ENCODE results near the gene POLR2A. TPM values are rescaled to one million over a fixed set of nuclear protein-coding genes. Genes with fewer than 3 reads are reported as not detected.
"Not testable (repeated sequence)": the region's sequence is repeated elsewhere in the genome, so short reads cannot be mapped to it uniquely, and the experiment has no call there.

Gene POLR2A
- total and polyA plus RNA-seq, 2 donors (not counting 3 experiments of a cell fraction or from before 2014, with no cell fraction given): 45.9 to 145 TPM

DNA sequence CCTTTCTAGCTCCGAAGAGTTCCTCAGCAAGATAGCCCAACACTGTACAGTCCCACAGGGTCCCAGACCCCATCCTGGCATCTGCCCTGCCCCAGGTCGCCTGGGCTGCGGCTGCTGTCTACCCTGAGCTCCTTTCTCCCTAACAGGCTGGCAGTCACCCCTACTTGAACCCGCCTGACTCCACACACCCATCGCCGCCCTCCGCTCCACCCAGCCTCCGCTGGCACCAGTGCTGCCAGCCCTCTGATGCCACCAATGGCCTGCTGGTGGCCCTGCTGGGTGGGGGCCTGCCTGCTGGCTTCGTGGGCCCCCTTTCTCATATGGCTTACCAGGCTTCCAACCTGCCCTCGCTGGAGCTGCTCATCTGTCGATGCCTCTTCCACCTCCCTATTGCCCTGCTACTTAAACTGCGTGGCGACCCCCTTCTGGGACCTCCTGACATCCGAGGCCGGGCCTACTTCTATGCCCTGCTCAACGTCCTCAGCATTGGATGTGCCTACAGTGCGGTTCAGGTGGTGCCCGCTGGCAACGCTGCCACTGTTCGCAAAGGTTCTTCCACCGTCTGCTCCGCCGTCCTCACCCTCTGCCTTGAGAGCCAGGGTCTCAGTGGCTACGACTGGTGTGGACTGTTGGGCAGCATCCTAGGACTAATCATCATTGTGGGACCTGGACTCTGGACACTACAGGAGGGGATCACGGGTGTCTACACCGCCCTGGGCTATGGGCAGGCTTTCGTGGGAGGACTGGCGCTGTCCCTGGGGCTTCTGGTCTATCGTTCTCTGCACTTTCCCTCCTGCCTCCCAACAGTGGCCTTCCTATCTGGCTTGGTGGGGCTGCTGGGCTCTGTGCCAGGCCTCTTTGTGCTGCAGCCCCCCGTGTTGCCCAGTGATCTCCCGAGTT lies 2.1 kb upstream of the POLR2A start:
- H3K4me2 ChIP-seq (ENCODE audit: insufficient read depth, low read length); H4K20me1 ChIP-seq (replicated peaks; ENCODE audit: control insufficient read depth, extremely low read depth, insufficient read depth, low read length); H3K9me3 ChIP-seq (replicated peaks; ENCODE audit: control insufficient read depth, insufficient read depth, low read length); FAIRE-seq; CTCF ChIA-PET; H3K36me3 ChIP-seq (ENCODE audit: control insufficient read depth in 2 of 2, extremely low read depth in 1 of 2, insufficient read depth in 2 of 2, low read length in 2 of 2); DNase-seq (ENCODE audit: low read depth, low spot score); dilution Hi-C loops (cut with MboI; ENCODE audit: extremely low pct_ligation_motif_present, low sequenced_read_pairs); H2AFZ ChIP-seq (ENCODE audit: low read depth, low read length); H3K27ac ChIP-seq (ENCODE audit: insufficient read depth, low read depth, low read length); BruUV-seq (replicated peaks); H3K9ac ChIP-seq (replicated peaks; ENCODE audit: extremely low read depth, insufficient read depth, low read length); H3K9me1 ChIP-seq (replicated peaks; ENCODE audit: control insufficient read depth, extremely low read depth, insufficient read depth, low read length); H3K4me3 ChIP-seq (replicated peaks in 1 of 3; ENCODE audit: insufficient read depth in 1 of 3, low read depth in 1 of 3, low read length in 3 of 3); POLR2A ChIA-PET; H3K27me3 ChIP-seq (ENCODE audit: control insufficient read depth in 2 of 2, insufficient read depth in 2 of 2, low read length in 2 of 2): not testable (repeated sequence)
- intact Hi-C loops (cut with micrococcal nuclease): loop anchor here (10.0 kb wide), 1 partner anchor 203 kb away; the partner anchor contains the start of genes TP53 and WRAP53
- peaks cover 35% of the 10 kb centered on the region for H3K4me1 ChIP-seq (ENCODE audit: control insufficient read depth, extremely low read depth, insufficient read depth, low read length)
- peaks cover 44% of the 10 kb centered on the region for H3K79me2 ChIP-seq (ENCODE audit: control insufficient read depth, insufficient read depth, low read length)

DNA sequence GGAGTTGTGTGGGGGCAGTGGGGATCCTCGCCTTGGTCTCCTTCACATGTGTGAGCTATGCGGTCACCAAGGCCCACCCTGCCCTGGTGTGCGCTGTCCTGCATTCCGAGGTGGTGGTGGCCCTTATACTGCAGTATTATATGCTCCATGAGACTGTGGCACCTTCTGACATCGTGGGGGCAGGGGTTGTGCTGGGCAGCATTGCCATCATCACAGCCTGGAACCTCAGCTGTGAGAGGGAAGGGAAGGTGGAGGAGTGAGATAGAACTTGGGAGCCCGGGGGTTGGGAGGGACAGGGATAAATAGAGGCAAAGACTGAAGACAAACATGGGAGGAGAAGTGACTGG lies 1.5 kb upstream of the POLR2A start:
- H3K9me1 ChIP-seq (replicated peaks; ENCODE audit: control insufficient read depth, extremely low read depth, insufficient read depth, low read length); H3K36me3 ChIP-seq (ENCODE audit: control insufficient read depth in 2 of 2, extremely low read depth in 1 of 2, insufficient read depth in 2 of 2, low read length in 2 of 2); H3K9ac ChIP-seq (replicated peaks; ENCODE audit: extremely low read depth, insufficient read depth, low read length); H3K27me3 ChIP-seq (ENCODE audit: control insufficient read depth in 2 of 2, insufficient read depth in 2 of 2, low read length in 2 of 2); H3K4me2 ChIP-seq (ENCODE audit: insufficient read depth, low read length); BruUV-seq (replicated peaks); H3K9me3 ChIP-seq (replicated peaks; ENCODE audit: control insufficient read depth, insufficient read depth, low read length); H2AFZ ChIP-seq (ENCODE audit: low read depth, low read length); DNase-seq (ENCODE audit: low read depth, low spot score); CTCF ChIA-PET; POLR2A ChIA-PET; H3K4me3 ChIP-seq (replicated peaks in 1 of 3; ENCODE audit: insufficient read depth in 1 of 3, low read depth in 1 of 3, low read length in 3 of 3); H3K27ac ChIP-seq (ENCODE audit: insufficient read depth, low read depth, low read length); dilution Hi-C loops (cut with MboI; ENCODE audit: extremely low pct_ligation_motif_present, low sequenced_read_pairs); H4K20me1 ChIP-seq (replicated peaks; ENCODE audit: control insufficient read depth, extremely low read depth, insufficient read depth, low read length); FAIRE-seq: not testable (repeated sequence)
- peaks cover 44% of the 10 kb centered on the region for H3K79me2 ChIP-seq (ENCODE audit: control insufficient read depth, insufficient read depth, low read length)
- intact Hi-C loops (cut with micrococcal nuclease): loop anchor here (10.0 kb wide), 1 partner anchor 202 kb away; the partner anchor contains the start of genes TP53 and WRAP53
- peaks cover 34% of the 10 kb centered on the region for H3K4me1 ChIP-seq (ENCODE audit: control insufficient read depth, extremely low read depth, insufficient read depth, low read length)

Measured in endothelial cell of umbilical vein (primary cell).